HL-60/S4 (cell line): ENCODE measurements around the gene ITPR1.
"Not testable (repeated sequence)": the region's sequence is repeated elsewhere in the genome, so short reads cannot be mapped to it uniquely, and the experiment has no call there.

Experiments used
- in situ Hi-C: fragments of 300-500 bp; cut with MboI; formaldehyde crosslinking; loops from 2 replicates; pipeline ENCODE4 v1.14.3; 2022; ENCODE audit warnings: low sequenced_read_pairs

ITPR1 gene

DNA sequence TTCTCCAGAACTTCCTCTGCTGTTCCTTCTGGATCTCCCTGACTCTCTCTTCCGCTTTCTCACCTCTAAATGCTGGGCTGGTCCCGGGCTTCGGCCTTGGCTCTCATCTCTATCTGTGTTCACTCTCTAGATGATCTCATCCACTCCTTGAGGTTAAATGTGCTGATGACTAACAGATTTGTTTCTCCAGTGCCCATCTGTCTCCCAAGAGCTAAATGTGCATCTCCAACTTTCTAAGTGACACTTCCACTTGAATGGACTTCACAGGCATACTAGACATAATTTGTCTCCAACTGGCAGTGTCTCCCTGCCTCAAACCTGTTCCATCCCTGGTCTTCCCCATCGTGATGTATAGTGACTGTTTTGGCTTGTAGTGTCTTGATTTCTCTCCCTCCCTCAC lies 95.3 kb downstream of the ITPR1 start:
- in situ Hi-C loops = no loop called here

DNA sequence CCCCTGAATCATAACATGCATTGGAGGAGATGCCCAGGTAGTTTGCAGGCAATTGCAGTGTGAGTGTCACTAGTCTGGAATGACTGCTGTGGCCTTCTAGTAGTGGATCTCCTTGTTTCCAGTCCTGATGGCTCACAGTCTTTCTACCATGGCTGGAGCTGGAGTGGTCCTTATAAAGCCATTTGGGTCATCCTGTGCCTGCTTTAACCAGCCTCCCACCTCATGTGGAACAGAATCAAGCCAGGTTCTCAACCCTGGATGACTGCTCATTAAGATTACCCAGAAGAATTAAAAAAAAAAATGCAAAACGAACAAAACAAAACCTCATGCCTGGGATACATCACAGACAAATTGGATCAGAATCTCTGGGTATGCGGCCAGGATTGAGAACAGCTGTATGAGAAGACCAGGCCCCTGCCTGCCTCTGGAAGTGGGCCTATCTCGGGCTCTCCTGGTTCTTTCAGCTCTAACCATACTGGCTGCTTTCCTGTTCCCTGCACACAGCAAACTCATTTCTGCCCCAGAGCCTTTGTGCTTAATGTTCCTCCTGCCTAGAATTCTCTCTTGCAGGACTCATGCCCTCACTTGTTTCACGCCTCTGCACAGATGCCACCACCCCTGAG lies 96.4 kb downstream of the ITPR1 start:
- in situ Hi-C loops = no loop called here

DNA sequence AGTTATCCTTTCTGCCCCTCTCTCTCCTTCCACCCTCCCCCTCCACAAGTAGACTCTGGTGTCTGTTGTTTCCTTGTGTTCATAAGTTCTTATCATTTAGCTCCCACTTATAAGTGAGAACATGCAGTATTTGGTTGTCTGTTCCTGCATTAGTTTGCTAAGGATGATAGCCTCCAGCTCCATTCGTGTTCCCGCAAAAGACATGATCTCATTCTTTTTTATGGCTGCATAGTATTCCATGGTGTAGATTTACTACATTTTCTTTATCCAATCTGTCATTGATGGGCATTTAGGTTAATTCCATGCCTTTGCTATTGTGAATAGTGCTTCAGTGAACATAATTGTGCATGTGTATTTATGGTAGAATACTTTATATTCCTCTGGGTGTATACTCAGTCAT lies 97.7 kb downstream of the ITPR1 start:
- in situ Hi-C loops = not testable (repeated sequence)

DNA sequence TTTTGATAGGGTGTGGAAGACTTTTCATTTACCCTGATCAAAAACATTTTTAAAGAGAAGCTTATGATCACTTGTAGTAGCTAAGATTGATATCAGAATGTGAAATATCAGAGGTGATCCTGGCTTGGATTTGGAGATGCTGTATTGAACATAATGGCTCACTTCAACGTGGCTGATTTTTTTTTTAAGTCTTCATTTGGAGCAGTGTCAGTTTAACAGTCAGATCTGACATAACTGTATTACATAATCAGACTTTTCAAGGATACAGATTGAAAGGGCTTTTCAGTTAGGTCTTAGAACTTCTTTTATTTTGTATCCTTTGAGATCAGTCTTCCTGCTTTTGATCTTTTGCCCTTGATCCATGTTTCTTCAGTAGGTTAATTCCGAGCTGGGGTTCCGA lies 98.5 kb downstream of the ITPR1 start:
- in situ Hi-C loops = no loop called here

DNA sequence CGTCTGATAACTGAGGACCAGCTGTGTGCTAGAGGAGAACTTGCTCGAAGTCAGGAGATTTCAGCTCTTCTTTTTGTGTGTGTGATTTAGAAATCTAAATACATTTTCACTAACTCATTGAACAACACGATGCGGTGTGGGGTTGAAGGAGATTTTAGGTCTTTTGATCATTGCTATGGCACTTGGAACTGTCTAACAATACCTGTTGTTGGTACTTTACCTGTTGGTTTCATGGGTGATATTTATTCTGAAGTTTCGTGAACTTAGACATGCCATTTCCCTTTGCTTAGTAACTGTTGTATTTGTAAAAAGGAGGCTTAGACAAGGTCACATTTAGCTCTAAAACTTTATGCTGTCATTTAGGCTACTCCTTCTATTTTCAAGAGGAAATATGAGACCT lies 99.9 kb downstream of the ITPR1 start:
- in situ Hi-C loops = no loop called here

DNA sequence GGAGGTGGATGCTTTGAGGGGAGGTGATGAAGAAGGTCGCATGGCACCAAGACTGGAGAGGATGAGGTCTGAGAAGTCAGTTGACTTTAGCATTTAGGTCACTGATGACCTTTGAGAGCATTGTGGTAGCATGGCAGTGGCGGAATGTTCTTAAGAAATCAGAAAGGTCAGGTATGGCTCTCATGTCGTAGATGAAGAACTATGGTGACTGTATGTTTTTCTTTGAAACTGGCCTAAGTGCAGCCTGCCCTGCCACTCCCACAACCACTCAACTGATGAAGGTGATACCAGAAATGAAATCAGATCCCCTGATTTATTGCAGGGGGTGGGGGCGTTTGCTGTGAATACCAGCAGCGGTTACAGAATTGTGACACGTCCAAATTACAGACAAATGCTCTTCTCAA lies 102.6 kb downstream of the ITPR1 start:
- in situ Hi-C loops = no loop called here

DNA sequence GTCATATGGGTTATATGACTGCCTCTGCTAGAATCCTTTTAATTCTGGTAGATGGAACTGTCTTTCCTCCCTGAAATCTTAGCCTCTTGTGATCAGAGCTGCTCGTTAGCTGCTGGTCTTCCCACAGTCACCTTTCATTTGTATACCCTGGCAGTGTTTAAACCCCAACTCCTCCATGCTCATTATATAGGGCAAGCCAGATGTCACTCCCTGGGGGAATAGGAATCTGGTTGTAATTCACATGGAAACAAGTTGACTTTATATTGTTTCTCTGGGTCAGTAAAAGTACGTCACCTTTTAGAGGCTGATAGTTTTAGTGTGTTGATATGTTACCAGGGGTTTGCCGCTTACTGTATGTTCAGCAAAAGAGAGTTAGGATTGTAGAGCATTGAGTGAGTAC lies 103.5 kb downstream of the ITPR1 start:
- in situ Hi-C loops = no loop called here

DNA sequence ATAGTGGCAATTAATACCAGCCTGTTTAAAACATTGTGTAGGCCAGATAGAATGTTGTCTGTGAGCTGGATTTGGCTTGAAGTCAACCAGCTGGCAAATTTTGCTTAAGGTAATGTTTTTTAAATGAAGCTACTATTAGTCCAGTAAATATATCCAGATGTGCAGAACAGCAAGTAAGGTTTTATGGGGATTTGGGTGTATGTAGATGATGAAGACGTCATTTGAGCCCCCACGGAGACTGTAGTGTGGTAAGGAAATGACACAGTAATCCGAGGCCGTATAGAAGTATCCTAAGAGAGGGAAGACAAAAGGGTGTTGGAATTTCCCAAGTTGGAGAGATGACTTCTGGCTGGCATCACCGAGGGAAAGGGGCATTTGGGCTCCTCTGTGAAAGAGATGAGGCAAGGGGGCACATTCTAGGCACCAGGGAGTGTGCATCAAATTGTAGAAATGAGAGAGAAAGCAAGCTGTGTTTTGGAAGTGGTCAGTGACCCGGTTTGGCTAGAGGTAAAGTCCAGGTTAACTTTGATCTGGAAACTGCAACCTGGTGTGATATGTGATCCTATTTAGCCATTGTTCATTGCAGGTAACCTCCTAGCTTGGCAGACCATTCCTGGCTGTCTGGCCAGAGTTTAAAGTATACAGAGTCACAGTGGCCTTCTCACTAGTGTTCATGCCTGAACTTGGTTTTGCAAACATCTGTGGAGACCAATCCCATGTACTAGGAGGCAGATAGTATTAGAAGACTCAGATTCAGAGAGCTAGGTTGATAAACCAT lies 104.2 kb downstream of the ITPR1 start:
- in situ Hi-C loops = no loop called here

DNA sequence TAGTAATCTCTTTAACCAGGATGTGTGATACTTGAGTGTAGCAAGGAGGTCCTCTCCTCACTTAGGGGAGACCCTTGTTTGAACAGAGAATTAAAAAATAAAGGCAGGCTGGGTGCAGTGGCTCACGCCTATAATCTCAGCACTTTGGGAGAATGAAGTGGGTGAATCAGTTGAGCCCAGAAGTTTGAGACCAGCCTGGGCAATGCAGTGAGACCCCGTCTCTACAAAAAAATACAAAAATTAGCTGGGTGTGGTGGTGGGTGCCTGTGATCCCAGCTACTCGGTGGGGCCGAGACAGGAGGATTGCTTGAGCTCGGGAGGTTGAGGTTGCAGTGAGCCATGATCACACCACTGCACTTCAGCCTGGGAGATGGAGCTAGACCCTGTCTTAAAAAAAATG lies 105.1 kb downstream of the ITPR1 start:
- in situ Hi-C loops = not testable (repeated sequence)

DNA sequence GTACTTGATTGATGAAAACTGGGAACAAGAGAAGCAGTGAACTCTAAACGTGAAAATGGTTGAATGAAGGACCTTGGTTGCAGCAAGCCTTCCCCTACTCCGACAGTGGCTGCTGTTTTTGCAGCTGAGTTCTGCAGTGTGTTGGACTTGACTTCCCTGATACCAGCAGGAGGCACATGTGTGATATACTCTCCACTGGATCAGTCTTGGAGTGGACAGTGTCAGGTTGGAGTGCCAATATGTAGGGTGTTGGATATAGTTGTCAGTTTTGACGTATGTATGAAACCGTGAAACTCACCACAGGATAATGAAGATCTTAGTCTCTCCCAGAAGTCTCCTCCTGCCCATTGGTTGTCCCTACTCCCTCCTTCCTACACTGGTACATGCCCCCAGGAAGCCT lies 106.5 kb downstream of the ITPR1 start:
- in situ Hi-C loops = no loop called here

DNA sequence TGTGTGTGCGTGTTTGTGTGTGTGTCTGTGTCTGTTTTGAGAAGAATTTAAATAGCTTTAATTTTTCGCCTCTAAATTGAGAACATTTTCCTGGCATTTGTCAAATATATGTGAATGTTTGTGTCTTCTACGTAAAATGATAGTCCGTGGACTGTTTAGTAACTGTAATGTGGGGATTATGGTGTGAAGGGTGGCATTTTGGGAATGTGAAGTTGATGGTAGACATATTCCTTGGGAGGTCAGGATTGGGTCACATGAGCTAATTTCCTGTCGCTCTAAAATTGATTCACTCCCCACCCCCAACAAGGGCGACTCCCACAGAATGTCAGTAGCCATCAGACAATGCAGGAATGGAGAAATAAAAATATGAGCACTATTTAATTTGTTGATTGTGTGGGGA lies 107.3 kb downstream of the ITPR1 start:
- in situ Hi-C loops = no loop called here

DNA sequence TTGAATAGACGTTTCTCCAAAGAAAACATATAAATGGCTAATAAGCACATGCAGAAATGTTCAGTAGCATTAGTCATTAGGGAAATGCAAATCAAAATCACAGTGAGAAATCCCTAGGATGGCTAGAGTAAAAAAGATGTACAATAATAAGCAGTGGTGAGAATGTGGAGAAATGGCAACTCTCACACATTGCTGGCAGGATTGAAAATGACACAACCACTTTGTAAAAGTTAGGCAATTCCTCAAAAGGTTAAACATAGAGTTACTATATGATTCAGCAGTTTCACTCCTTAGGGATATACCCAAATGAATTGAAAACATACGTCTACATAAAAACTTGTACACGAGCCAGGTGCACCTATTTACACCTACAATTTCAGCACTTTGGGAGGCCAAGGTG lies 108.7 kb downstream of the ITPR1 start:
- in situ Hi-C loops = no loop called here

DNA sequence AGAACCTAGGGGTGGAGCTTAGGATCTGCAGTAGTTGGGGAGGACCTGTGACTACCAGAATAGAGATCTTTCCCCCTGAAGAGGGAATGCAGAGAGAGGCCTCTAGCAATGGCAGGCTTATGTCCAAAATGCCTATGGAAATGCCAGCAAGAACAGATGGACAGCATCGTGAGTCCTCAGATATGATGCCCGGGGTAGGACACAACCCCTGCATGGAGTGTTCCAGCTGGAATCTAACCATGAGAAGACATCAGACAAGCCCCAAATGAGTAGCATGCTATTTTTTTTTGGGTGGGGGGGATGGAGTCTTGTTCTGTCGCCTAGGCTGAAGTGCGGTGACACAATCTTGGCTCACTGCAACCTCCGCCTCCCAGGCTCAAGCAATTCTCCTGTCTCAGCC lies 111.5 kb downstream of the ITPR1 start:
- in situ Hi-C loops = no loop called here

DNA sequence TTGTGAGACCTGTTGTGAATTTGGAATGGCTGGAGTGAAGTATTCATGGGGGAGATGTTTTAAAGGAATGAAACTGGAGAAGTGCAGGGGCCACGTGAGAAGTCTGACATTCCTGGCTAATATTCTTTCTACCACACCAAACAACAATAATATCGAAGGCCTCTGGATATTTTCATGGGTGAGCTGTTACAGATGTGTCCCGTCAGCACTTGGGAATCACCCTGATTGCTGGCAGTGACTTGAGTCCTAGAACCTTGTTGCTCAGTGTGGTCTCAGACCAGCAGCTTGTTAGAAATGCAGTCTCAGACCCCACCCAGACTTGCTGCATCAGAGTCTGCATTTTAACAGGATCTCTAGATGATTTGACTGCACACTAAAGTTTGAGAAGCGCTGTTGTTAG lies 113.8 kb downstream of the ITPR1 start:
- in situ Hi-C loops = no loop called here

DNA sequence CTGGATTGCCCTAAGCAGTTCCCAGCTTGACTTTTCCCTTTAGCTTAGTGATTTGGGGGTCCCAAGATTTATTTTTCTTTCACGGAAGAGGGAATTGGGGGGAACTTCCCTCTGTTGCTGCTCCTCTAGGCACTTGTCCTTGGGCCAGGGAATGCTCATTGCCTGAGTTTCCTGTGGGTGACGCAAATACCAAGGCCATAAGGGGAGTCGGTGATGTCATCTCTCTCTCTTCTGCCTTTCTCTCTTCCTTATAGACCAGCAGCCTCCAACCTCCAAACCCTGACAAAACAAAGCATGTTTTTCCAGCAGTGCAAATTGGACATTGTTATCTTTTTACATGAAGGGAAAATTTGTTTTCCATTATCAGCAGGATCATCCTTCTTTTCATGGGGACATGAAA lies 120.2 kb downstream of the ITPR1 start:
- in situ Hi-C loops = no loop called here

DNA sequence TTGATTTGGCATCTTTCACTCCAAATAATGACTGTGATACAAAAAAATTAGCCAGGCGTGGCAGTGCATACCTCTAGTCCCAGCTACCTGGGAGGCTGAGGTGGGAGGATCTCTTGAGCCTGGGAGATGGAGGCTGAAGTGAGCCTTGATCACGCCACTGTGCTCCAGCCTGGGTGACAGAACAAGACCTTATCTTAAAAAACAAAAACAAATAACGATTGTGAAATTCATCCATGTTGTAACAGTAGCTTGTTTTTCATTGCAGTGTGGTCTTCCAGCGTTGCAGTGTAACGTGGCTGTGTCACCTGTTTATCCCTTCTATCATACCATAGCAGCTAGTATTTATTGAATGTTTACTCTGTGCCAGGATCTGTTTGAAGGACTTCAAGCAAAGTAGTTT lies 120.9 kb downstream of the ITPR1 start:
- in situ Hi-C loops = no loop called here

DNA sequence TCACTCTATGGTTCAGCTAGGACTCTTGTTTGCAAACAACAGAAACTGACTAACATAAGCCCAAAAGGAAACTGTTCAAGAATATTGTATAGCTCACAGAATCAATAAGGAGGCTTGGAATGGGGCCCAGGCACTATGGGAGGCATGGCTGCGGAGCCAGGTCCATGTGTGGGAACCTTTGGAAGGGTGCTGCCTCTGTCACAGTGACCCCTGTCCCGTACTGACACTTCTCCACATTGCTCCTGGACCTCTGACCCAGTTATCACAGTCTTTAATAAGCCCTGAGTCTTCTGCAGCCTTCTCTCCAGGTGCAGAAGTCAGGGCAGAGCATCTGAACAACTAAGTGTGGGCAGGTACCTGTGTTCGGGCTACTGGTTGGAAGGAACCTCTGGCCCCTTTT lies 121.8 kb downstream of the ITPR1 start:
- in situ Hi-C loops = no loop called here

DNA sequence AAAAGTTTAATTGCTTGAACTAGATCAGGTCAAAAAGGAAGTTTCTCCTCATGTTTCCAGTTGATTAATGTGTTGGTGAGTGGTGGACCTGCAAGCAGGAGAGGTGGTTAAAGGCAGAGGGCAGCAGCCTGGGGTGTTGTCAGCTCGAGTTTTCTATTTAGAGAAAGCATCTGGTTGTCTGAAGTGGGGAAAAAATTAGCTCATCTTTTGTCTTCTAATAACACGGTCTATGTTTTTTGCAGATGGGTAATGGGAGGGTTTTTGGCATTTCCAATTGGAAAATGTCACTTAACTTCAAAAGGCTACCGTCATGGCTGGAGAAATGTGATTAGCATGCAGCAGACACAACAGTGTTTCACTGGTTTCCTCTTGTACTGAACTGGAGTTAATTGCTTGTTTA lies 122.6 kb downstream of the ITPR1 start:
- in situ Hi-C loops = no loop called here

DNA sequence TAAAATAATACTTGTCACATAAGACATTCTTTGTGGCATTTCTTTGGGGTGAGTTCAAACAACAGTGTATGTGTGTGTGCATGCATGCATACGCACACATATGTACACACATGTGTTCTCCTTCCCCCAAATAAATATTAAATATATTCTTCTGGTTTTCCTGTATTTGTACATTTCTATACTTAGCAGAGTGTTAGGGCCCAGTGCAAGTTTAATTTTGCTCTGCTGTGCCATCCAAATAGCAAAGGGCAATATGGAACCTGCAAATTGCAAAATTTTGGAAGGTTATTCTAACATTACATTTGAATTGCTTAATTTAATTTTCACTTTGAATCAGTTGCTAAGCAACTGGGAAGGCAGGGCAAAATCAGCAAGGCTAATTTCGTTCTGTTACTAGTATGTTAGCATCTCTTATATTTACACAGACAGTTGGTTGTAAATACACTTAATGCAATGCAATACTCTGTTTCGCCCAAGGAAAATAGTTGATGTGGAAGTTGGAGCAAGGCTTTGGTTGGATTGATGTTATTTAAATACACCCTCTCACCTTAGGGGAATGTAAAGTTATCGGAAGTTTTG lies 130.4 kb downstream of the ITPR1 start:
- in situ Hi-C loops = no loop called here

DNA sequence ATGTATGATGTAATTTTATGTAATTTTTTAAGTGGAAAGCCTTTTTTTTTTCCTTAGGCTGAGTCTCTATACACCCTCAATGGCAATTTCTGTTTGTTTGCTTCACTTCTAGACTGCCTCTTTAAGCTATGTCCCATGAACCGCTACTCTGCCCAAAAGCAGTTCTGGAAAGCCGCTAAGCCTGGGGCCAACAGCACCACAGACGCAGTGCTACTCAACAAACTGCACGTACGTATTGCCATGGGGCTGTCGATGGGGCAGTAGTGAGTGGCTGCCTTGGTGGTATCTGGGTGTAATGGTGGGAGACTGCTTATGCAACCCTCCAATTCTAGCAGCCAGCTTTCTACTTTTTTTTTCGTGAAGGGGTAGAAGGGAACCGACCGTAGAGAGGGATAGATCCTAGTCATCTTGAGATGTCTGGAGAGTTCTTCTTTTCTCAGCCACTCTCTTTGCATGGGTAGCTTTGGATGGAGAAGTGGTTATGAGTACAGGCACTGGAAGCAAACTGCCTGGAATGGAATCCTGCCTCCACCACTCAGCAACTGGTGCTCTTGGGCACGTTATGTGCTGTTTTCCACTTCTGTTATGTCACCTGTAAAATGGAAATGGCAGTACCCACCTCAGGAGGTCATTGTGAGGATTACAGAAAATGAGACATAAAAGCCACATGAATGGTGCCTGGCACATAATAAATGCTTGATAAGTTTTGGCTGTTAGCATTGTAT lies 134.7 kb downstream of the ITPR1 start:
- in situ Hi-C loops = no loop called here

DNA sequence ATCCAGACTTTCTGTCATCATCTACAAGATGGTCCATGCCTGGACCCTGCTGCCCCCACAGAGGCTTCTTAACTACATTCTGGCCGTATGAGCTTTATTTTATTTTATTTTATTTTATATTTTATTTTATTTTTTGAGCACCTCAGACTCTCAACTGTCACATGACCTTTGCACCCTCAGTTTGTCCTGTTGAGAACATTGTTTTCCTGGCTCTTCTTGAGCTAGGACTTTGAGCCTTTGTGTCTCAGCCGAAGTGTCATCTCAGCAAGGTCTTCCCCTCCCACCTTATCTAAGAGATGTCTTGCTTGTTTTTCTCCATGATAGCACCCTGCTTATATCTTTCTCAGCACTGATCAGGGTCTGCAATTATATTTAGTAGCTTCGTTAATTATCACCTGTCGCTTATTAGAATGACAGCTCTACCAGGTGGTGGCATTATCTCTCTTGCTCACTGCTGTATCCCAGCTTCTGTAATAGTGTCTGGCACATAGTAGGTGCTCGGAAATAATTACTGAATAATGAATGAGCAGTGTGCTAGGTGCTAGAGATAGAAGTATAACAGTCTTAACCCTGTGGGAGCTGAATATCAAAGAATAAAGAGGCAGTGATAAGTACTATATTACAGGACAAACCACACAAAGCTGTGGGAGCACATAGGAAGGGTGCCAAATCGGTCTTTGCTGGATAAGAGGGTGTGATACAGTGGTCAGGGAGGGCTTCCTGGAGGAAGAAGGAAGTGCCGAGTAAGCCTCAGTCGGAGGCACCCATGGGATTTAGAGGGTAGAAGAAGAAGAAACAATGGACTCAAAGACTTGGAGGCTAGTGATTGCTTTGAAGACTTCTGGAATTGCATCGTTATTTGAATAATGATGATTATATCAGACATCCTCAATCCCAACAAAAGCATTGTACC lies 136.2 kb downstream of the ITPR1 start:
- in situ Hi-C loops = loop anchor here (10.0 kb wide), 2 partner anchors 105 to 285 kb away; no protein-coding TSS in a partner anchor
